B cell (primary cell): Measurements from ENCODE around the gene AQP5. TPM values are rescaled to one million over a fixed set of nuclear protein-coding genes. Genes with fewer than 3 reads are reported as not detected.

Experiments
- ATAC-seq: fragments of 200-7000 bp; cut with Tn5 transposase; one replicate; pipeline ENCODE4 v1.10.0; 2021; ENCODE audit warnings: low read depth, mild to moderate bottlenecking, moderate number of reproducible peaks, moderate library complexity
- CTCF ChIA-PET: fragments of 350-600 bp; sonication (Branson Sonifier 250); formaldehyde crosslinking; loops from one replicate; lab custom pipeline; 2021; ENCODE audit warnings: antibody characterized with exemption, inconsistent platforms; lab: Charles Lee
- POLR2A ChIA-PET: fragments of 350-600 bp; sonication (Branson Sonifier 250); formaldehyde crosslinking; loops from one replicate; lab custom pipeline; 2021; ENCODE audit warnings: antibody characterized with exemption; lab: Charles Lee
- DNase-seq: peaks from one replicate; pipeline ENCODE4 v3.0.0; 2013
- H2AFZ ChIP-seq: 2 replicates; pipeline ENCODE4 v1.6.1; 2012; ENCODE audit warnings: mild to moderate bottlenecking, low read depth, low read length; ENCODE audit not compliant: insufficient read depth, poor library complexity, severe bottlenecking
- H3K27ac ChIP-seq, 2 donors: 1 replicate in 1 of 2; 2 replicates in 1 of 2; pipeline ENCODE4 v1.5.1; 2012 to 2013; ENCODE audit warnings: low read length in 2 of 2, mild to moderate bottlenecking in 2 of 2, moderate library complexity in 1 of 2
- H3K27me3 ChIP-seq, 4 experiments: fragments of 200-600 bp in 1 of 4; sonication (generic) in 1 of 4; replicated peaks in 1 of 4; 1 replicate in 2 of 4; 2 replicates in 2 of 4; pipeline versions ENCODE4 v1.6.1 to v1.7.0; 2013 to 2016; ENCODE audit warnings: low read length in 3 of 4, mild to moderate bottlenecking in 2 of 4, mixed read lengths in 1 of 4, moderate library complexity in 1 of 4; ENCODE audit not compliant: insufficient read depth in 4 of 4, control insufficient read depth in 3 of 4; ENCODE audit errors: control extremely low read depth in 1 of 4
- H3K36me3 ChIP-seq, 2 experiments: replicated peaks in 1 of 2; 1 replicate in 1 of 2; 2 replicates in 1 of 2; pipeline versions ENCODE4 v1.6.1 to v1.7.1; 2013; ENCODE audit warnings: low read length in 1 of 2; ENCODE audit not compliant: insufficient read depth in 2 of 2, control insufficient read depth in 1 of 2; ENCODE audit errors: control extremely low read depth in 1 of 2, extremely low read depth in 1 of 2
- H3K4me1 ChIP-seq, 2 donors: fragments of 200-600 bp in 1 of 2; sonication (generic) in 1 of 2; 1 replicate in 1 of 2; 2 replicates in 1 of 2; pipeline versions ENCODE4 v1.5.1 to v1.6.1; 2013 to 2017; ENCODE audit warnings: low read length in 2 of 2; ENCODE audit not compliant: control insufficient read depth in 2 of 2, insufficient read depth in 2 of 2
- H3K4me2 ChIP-seq: replicated peaks from 2 replicates; pipeline ENCODE3; 2012; ENCODE audit warnings: mild to moderate bottlenecking, low read depth, low read length; ENCODE audit not compliant: poor library complexity, severe bottlenecking
- H3K4me3 ChIP-seq, 5 experiments: fragments of 200-600 bp in 1 of 5; sonication (generic) in 1 of 5; 1 replicate in 3 of 5; 2 replicates in 2 of 5; pipeline versions ENCODE4 v1.5.1 to v1.7.0; 2011 to 2016; ENCODE audit warnings: low read length in 4 of 5, mild to moderate bottlenecking in 4 of 5, low read depth in 2 of 5, control low read depth in 1 of 5, moderate library complexity in 1 of 5; ENCODE audit not compliant: insufficient read depth in 1 of 5; ENCODE audit errors: control extremely low read depth in 1 of 5, extremely low read depth in 1 of 5
- H3K79me2 ChIP-seq: fragments of 200-600 bp; sonication (generic); one replicate; pipeline ENCODE4 v1.6.0; 2016; ENCODE audit warnings: low read length; ENCODE audit not compliant: control insufficient read depth, insufficient read depth
- H3K9ac ChIP-seq: fragments of 200-600 bp; sonication (generic); 2 replicates; pipeline ENCODE4 v1.6.1; 2017; ENCODE audit warnings: mild to moderate bottlenecking, low read length, moderate library complexity
- H3K9me3 ChIP-seq, 3 donors: one replicate each; pipeline versions ENCODE4 v1.6.1 to v1.7.1; 2013; ENCODE audit warnings: low read length in 2 of 3; ENCODE audit not compliant: control insufficient read depth in 2 of 3, insufficient read depth in 1 of 3; ENCODE audit errors: control extremely low read depth in 1 of 3
- H4K20me1 ChIP-seq: 2 replicates; pipeline ENCODE4 v1.6.0; 2012; ENCODE audit warnings: mild to moderate bottlenecking, low read length; ENCODE audit not compliant: insufficient read depth, control insufficient read depth, poor library complexity, severe bottlenecking
- H3K27ac Mint-ChIP-seq: one replicate; pipeline ENCODE4 v1.8.0; 2021; ENCODE audit warnings: mixed read lengths
- H3K27me3 Mint-ChIP-seq: one replicate; pipeline ENCODE4 v1.8.0; 2021; ENCODE audit warnings: mixed read lengths
- H3K4me1 Mint-ChIP-seq: one replicate; pipeline ENCODE4 v1.8.0; 2021; ENCODE audit warnings: mixed read lengths
- H3K4me3 Mint-ChIP-seq: one replicate; pipeline ENCODE4 v1.8.0; 2021; ENCODE audit warnings: mixed read lengths
- H3K9me3 Mint-ChIP-seq: one replicate; pipeline ENCODE4 v1.8.0; 2022; ENCODE audit warnings: mixed read lengths; ENCODE audit not compliant: insufficient read depth
- CTCF ChIP-seq: fragments of 200-600 bp; IDR thresholded peaks from one replicate; pipeline ENCODE4 v1.8.0; 2022; ENCODE audit warnings: antibody characterized with exemption, mild to moderate bottlenecking
- EZH2 ChIP-seq: IDR thresholded peaks from 2 replicates; pipeline ENCODE4 v1.6.1; 2012; ENCODE audit warnings: borderline replicate concordance, low read depth, mild to moderate bottlenecking, moderate library complexity, low read length; ENCODE audit not compliant: insufficient read depth, poor library complexity, severe bottlenecking
- WGBS: methylation state at CpG from one replicate; pipeline ENCODE4 v1.1.5; 2013; ENCODE audit warnings: missing lambda C conversion rate; ENCODE audit not compliant: insufficient coverage; 5-methylcytosine and 5-hydroxymethylcytosine counted together
- intact Hi-C: fragments of 100-400 bp; cut with micrococcal nuclease; formaldehyde crosslinking; loops from one replicate; pipeline ENCODE4 v1.10.0; 2022
- polyA plus RNA-seq: library from polyadenylated mRNA; depleted of rRNA; stranded (reverse); fragments of >200 nt; gene quantifications from 2 replicates; pipeline ENCODE4 v1.2.3, GENCODE V29; 2012
- total RNA-seq, 2 donors: library from RNA; stranded (reverse); fragments of 120-200 nt in 1 of 2; gene quantifications; 1 replicate in 1 of 2; 2 replicates in 1 of 2; pipeline versions ENCODE4 v1.2.3 to v1.2.4, GENCODE V29; 2013 to 2022

Gene AQP5
- total and polyA plus RNA-seq, 2 donors (not counting 1 experiment from before 2014, with no cell fraction given) = not detected

GRCh38 chr12:49964849-49965624 is 3.4 kb downstream of the AQP5 start:
- H3K4me1 Mint-ChIP-seq = peaks cover 14% of the 10 kb centered on the region
- H3K4me3 ChIP-seq = no peak overlapping the region
- no peak overlapping the region for H3K9ac ChIP-seq
- DNase-seq = no peak
- TF ChIP-seq EZH2 (no peak), CTCF (no peak)
- H3K4me1 ChIP-seq = peaks cover 14 to 24% of the 10 kb centered on the region in 2 donors
- peaks cover 52% of the 10 kb centered on the region for H3K27me3 Mint-ChIP-seq
- POLR2A ChIA-PET = no interaction called here
- H3K27me3 ChIP-seq = peaks cover 0 to 72% (median 25%) of the 10 kb centered on the region in 4 experiments
- no peak for ATAC-seq
- H3K4me2 ChIP-seq = no peak overlapping the region
- H3K4me3 Mint-ChIP-seq = no peak overlapping the region
- no peak overlapping the region for H2AFZ ChIP-seq
- H3K27ac Mint-ChIP-seq = no peak overlapping the region
- no peaks in the 10 kb centered on the region for H3K9me3 Mint-ChIP-seq
- H3K27ac ChIP-seq = no peak overlapping the region
- CTCF ChIA-PET = interaction anchor here (0.6 to 6.5 kb wide), 6 partner anchors 15 to 211 kb away, joined by 3 to 90 read pairs (median 8); no protein-coding TSS in a partner anchor
- H3K36me3 ChIP-seq = no peaks in the 10 kb centered on the region
- H3K79me2 ChIP-seq = no peaks in the 10 kb centered on the region
- intact Hi-C loops = no loop called here
- no peaks in the 10 kb centered on the region for H4K20me1 ChIP-seq
- no peaks in the 10 kb centered on the region for H3K9me3 ChIP-seq
- 66% methylated on average over 10 of the region's 13 CpGs for WGBS

GRCh38 chr12:49965836-49966235 is 4.2 kb downstream of the AQP5 start:
- no peak for ATAC-seq
- 56% methylated on average over 5 of the region's 6 CpGs for WGBS
- Mint-ChIP-seq H3K27ac (no peak overlapping the region), H3K9me3 (no peaks in the 10 kb centered on the region), H3K4me3 (no peak overlapping the region), H3K27me3 (peaks cover 44% of the 10 kb centered on the region), H3K4me1 (peaks cover 7% of the 10 kb centered on the region)
- H4K20me1 ChIP-seq = no peaks in the 10 kb centered on the region
- H3K4me2 ChIP-seq = no peak overlapping the region
- peaks cover 13 to 16% of the 10 kb centered on the region in 2 donors for H3K4me1 ChIP-seq
- no peaks in the 10 kb centered on the region for H3K9me3 ChIP-seq
- no peak overlapping the region for H3K27ac ChIP-seq
- no peaks in the 10 kb centered on the region for H3K79me2 ChIP-seq
- H3K9ac ChIP-seq = no peak overlapping the region
- intact Hi-C loops = loop anchor here (2.0 kb wide), 1 partner anchor 209 kb away; no protein-coding TSS in a partner anchor
- no peaks in the 10 kb centered on the region for H3K36me3 ChIP-seq
- no peak overlapping the region for H2AFZ ChIP-seq
- H3K4me3 ChIP-seq = no peak overlapping the region
- CTCF ChIA-PET = interaction anchor here (0.8 to 6.5 kb wide), 17 partner anchors 11 to 211 kb away, joined by 3 to 93 read pairs (median 9); no protein-coding TSS in a partner anchor
- POLR2A ChIA-PET = no interaction called here
- peaks cover 0 to 69% (median 18%) of the 10 kb centered on the region in 4 experiments for H3K27me3 ChIP-seq
- TF ChIP-seq CTCF = no peak
- no peak for TF ChIP-seq EZH2
- DNase-seq = no peak
